GM06990 (cell line): ENCODE measurements around the gene NPTX1.

ENCODE experiments used
- DNase-seq: peaks from one replicate; pipeline ENCODE4 v3.0.0-alpha.2; 2011; ENCODE audit not compliant: insufficient read length; ENCODE audit errors: extremely low read depth
- H3K27me3 ChIP-seq: replicated peaks from 2 replicates; pipeline ENCODE4 v1.6.0; 2011; ENCODE audit warnings: low read length; ENCODE audit not compliant: control insufficient read depth, insufficient read depth
- H3K36me3 ChIP-seq: 2 replicates; pipeline ENCODE4 v1.5.1; 2011; ENCODE audit warnings: low read length; ENCODE audit not compliant: control insufficient read depth, insufficient read depth
- H3K4me3 ChIP-seq: replicated peaks from 2 replicates; pipeline ENCODE4 v1.5.1; 2011; ENCODE audit warnings: low read depth, mild to moderate bottlenecking, control low read depth, low read length
- CTCF ChIP-seq: IDR thresholded peaks from 2 replicates; pipeline ENCODE4 v1.5.1; 2011; ENCODE audit warnings: low read length, control low read depth, mild to moderate bottlenecking, inconsistent platforms; ENCODE audit not compliant: insufficient read depth, poor library complexity, severe bottlenecking

NPTX1 gene

DNA sequence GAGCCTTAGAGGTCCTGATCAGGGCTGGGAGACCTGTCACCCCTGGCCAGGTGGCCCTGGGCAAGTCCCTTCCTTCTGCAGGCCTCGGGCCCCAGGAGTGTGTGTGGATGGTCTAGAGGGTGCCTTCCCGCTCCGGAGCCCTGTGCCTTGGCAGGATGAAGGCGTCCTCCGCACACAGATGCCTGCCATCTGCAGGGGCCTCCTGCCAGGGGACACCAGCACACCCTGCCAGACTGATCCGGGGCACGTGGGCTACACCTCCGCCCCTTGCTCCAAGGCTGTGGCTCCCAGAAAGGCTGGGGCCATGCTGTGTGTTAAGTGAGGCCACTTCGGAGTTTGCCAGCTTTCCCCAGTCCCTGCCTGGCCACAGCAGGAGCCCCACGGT is 30.7 kb downstream of the NPTX1 start:
- Histone ChIP-seq H3K36me3 (no peaks in the 10 kb centered on the region), H3K27me3 (no peaks in the 10 kb centered on the region; the same call in none of the 2 replicates), H3K4me3 (no peak overlapping the region)
- no peak for DNase-seq
- no peak for TF ChIP-seq CTCF

- TF ChIP-seq CTCF = no peak
- no peak for DNase-seq
- H3K4me3 ChIP-seq = no peak overlapping the region
Observed at GRCh38 chr17:80445007-80445725, 31.2 kb downstream of the NPTX1 start.

DNA sequence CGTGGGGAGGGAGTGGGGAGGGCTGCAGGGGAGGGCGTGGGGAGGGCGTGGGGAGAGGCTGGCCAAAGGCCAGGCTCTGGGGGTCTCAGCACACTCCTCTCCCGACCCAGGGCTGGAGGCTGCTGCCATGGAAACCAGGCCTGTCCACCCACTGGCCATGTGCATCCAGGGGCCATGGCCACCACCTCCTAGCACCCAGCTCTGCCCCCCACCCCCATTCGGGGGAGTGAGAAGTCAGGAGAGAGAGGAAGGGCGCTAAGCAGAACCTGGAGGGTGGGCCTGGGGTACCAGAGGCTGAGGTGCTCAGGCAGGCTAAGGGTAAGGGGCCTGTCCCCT is 31.8 kb downstream of the NPTX1 start:
- no peak for TF ChIP-seq CTCF
- no peak overlapping the region for H3K4me3 ChIP-seq
- no peaks in the 10 kb centered on the region for H3K36me3 ChIP-seq
- no peak for DNase-seq
- no peaks in the 10 kb centered on the region; the same call in none of the 2 replicates for H3K27me3 ChIP-seq

More at GRCh38 chr17:80445007-80445725, 31.2 kb downstream of the NPTX1 start:
- H3K36me3 ChIP-seq = no peaks in the 10 kb centered on the region
- H3K27me3 ChIP-seq = no peaks in the 10 kb centered on the region; the same call in none of the 2 replicates

- Histone ChIP-seq H3K36me3 (no peaks in the 10 kb centered on the region), H3K4me3 (no peak overlapping the region), H3K27me3 (no peaks in the 10 kb centered on the region; the same call in none of the 2 replicates)
- DNase-seq = no peak
- TF ChIP-seq CTCF = no peak
Observed at GRCh38 chr17:80443916-80444643, 32.3 kb downstream of the NPTX1 start.

DNA sequence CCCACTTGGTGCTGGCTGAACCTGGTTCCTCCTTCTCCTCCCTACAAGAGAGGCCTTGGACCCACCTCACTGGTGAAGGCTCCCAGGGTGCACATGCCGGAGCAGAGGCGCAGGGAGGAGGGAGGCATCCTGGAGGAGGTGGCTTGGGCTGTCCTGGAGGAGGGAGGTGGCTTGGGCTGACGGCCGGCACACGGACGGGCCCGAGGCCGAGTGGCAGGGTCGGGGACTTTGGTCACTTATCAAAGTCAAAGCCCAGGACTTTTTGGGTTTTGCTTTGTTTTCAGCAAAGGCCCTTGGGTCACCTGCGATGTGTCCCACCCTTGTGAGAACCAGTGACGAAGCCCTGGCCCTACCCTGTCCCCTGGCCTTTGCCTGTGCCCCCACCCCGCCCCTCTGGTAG is 32.9 kb downstream of the NPTX1 start:
- Histone ChIP-seq H3K27me3 (no peaks in the 10 kb centered on the region; the same call in none of the 2 replicates), H3K4me3 (no peak overlapping the region), H3K36me3 (no peaks in the 10 kb centered on the region)
- no peak for DNase-seq
- no peak for TF ChIP-seq CTCF
